ENCODE results near the gene PAX8. TPM values are rescaled to one million over a fixed set of nuclear protein-coding genes. Genes with fewer than 3 reads are reported as not detected.

The PAX8 gene
- polyA plus RNA-seq, 1 experiment: 1.6 TPM

GRCh38 chr2:113223813-113224212 lies 54.9 kb downstream of the PAX8 start:
- H3K36me3 ChIP-seq (ENCODE audit: control insufficient read depth, insufficient read depth, low read length): no peaks in the 10 kb centered on the region; the same call in 1 of the 2 replicates
- no peak for DNase-seq (ENCODE audit: low read depth)
- ChIA-PET POLR2A (no interaction called here), CTCF (no interaction called here)
- no peaks in the 10 kb centered on the region for H3K27me3 ChIP-seq (ENCODE audit: control insufficient read depth, insufficient read depth, low read length)
- no peak for TF ChIP-seq CTCF (IDR thresholded peaks at IDR 0.05; ENCODE audit: insufficient read depth, low read depth, low read length)
- no peak overlapping the region for H3K4me3 ChIP-seq (ENCODE audit: low read depth, low read length)

GRCh38 chr2:113221846-113222245 lies 56.9 kb downstream of the PAX8 start:
- Histone ChIP-seq H3K27me3 (ENCODE audit: control insufficient read depth, insufficient read depth, low read length) (no peaks in the 10 kb centered on the region), H3K4me3 (ENCODE audit: low read depth, low read length) (no peak overlapping the region), H3K36me3 (ENCODE audit: control insufficient read depth, insufficient read depth, low read length) (no peaks in the 10 kb centered on the region)
- POLR2A ChIA-PET: no interaction called here
- DNase-seq (ENCODE audit: low read depth): no peak
- CTCF ChIA-PET: interaction anchor here (0.7 to 3.1 kb wide), 5 partner anchors 16 to 138 kb away, joined by 3 to 21 read pairs (median 3); no protein-coding TSS in a partner anchor
- no peak for TF ChIP-seq CTCF (IDR thresholded peaks at IDR 0.05; ENCODE audit: insufficient read depth, low read depth, low read length)

- H3K27me3 ChIP-seq (ENCODE audit: control insufficient read depth, insufficient read depth, low read length): no peaks in the 10 kb centered on the region
- DNase-seq (ENCODE audit: low read depth): no peak
- ChIA-PET POLR2A (no interaction called here), CTCF (interaction anchor here (0.6 to 3.1 kb wide), 7 partner anchors 17 to 741 kb away, joined by 3 to 21 read pairs (median 4); no protein-coding TSS in a partner anchor)
- no peak for TF ChIP-seq CTCF (IDR thresholded peaks at IDR 0.05; ENCODE audit: insufficient read depth, low read depth, low read length)
- H3K4me3 ChIP-seq (ENCODE audit: low read depth, low read length): no peak overlapping the region
- H3K36me3 ChIP-seq (ENCODE audit: control insufficient read depth, insufficient read depth, low read length): no peaks in the 10 kb centered on the region
These were observed 57.6 kb downstream of the PAX8 start for GRCh38 chr2:113220970-113221708.

- DNase-seq (ENCODE audit: low read depth): no peak
- TF ChIP-seq CTCF (IDR thresholded peaks at IDR 0.05; ENCODE audit: insufficient read depth, low read depth, low read length): no peak
- no peaks in the 10 kb centered on the region for H3K36me3 ChIP-seq (ENCODE audit: control insufficient read depth, insufficient read depth, low read length)
- CTCF ChIA-PET: interaction anchor here (0.6 to 3.1 kb wide), 5 partner anchors 16 to 170 kb away, joined by 3 to 21 read pairs (median 3); no protein-coding TSS in a partner anchor
- H3K4me3 ChIP-seq (ENCODE audit: low read depth, low read length): no peak overlapping the region
- H3K27me3 ChIP-seq (ENCODE audit: control insufficient read depth, insufficient read depth, low read length): no peaks in the 10 kb centered on the region
- POLR2A ChIA-PET: no interaction called here
These were observed 58.7 kb downstream of the PAX8 start for GRCh38 chr2:113219889-113220641.

- TF ChIP-seq CTCF (IDR thresholded peaks at IDR 0.05; ENCODE audit: insufficient read depth, low read depth, low read length): no peak
- no peak for DNase-seq (ENCODE audit: low read depth)
- Histone ChIP-seq H3K4me3 (ENCODE audit: low read depth, low read length) (no peak overlapping the region), H3K36me3 (ENCODE audit: control insufficient read depth, insufficient read depth, low read length) (no peaks in the 10 kb centered on the region), H3K27me3 (ENCODE audit: control insufficient read depth, insufficient read depth, low read length) (no peaks in the 10 kb centered on the region)
- ChIA-PET POLR2A (no interaction called here), CTCF (interaction anchor here (3.1 kb wide), 1 partner anchor 16 kb away, joined by 21 read pairs; no protein-coding TSS in a partner anchor)
These were observed 59.2 kb downstream of the PAX8 start for GRCh38 chr2:113219525-113219888.
